Right ventricle myocardium superior (tissue), 1 donor: ENCODE results near the gene CDIP1. TPM values are rescaled to one million over a fixed set of nuclear protein-coding genes. Genes with fewer than 3 reads are reported as not detected.

ENCODE experiments used
- ATAC-seq: fragments of 200-7000 bp; cut with Tn5 transposase; one replicate; pipeline ENCODE4 v1.9.1; 2020; ENCODE audit warnings: mild to moderate bottlenecking; ENCODE audit not compliant: poor library complexity
- DNase-seq: peaks from one replicate; pipeline ENCODE4 v3.0.0-alpha.2; 2020
- intact Hi-C: fragments of 100-400 bp; cut with DNase I; formaldehyde crosslinking; loops from one replicate; pipeline ENCODE4 v1.11.2; 2022
- total RNA-seq: library from RNA; stranded (reverse); fragmentation: NEBNext Ultra II Directional; extraction: Animal tissue kit (Norgen Biotek cat#: 25700); gene quantifications from one replicate; pipeline ENCODE4 v1.2.1, GENCODE V29; 2021
- donor health status: DM: no; HTN: yes; CAD: no; lungs with severe emphysema.

The CDIP1 gene
- total RNA-seq, 1 donor from 2014 or later, result 45.2 TPM

DNA sequence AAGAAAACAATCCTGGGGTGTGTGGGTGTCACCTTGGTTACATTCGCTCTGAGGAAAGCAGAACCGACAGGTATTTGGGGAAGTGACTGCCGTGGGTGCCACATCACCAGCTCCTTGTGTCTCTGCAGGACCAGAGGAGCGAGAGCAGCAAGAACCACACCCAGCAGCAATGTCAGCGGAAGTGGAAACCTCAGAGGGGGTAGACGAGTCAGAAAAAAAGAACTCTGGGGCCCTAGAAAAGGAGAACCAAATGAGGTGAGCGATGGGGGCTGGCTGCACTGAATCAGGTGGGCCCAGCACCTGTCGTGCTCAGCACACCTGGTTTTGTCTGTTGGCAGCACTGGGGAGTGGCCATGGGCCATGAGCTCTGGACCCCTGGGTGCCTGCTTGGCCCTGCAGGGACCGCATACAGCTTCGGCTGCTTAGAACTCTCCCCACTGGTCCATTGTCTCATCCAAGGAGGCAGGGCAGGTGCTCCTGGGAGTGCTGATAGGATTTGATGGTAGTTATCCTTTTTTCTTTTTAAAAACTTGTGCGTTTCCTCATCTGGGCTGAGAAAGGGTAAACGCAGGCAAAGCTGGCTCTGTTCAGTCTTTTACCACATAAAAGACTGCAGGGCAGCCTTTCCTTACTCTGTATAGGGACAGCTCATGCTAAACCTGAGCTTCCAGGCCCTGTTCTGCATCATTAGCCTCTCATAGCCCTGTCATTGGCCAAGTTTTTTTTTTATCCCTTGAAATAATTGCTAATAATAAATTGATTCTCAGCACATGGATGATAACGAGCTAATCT, 33.0 kb downstream of the CDIP1 start:
- intact Hi-C loops, result loop anchor here (5.0 kb wide), 1 partner anchor 37 kb away; no protein-coding TSS in a partner anchor
- DNase-seq (peak; percentile 58), ATAC-seq (no peak)

DNA sequence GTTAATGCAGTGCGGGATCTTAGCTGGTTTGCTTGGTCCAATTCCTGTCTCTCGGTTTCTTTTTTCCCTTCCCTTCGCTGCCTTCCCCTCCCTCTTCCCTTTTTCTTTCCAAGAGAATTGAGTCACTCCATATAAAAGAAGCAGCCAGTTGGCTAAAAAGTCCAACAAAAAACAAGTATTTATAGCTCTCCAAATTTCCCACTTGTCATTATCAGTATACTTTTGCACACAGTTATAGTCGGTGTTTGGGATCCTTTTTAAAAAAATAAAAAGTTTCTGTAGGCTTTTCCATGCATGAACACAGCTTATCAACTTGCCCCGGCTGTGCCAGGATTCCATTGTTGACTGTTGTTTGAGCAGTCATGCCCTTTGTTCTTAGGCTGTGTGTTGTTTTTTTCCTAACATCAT, 37.5 kb downstream of the CDIP1 start:
- intact Hi-C loops, result no loop called here
- ATAC-seq, result peak; percentile 37

DNA sequence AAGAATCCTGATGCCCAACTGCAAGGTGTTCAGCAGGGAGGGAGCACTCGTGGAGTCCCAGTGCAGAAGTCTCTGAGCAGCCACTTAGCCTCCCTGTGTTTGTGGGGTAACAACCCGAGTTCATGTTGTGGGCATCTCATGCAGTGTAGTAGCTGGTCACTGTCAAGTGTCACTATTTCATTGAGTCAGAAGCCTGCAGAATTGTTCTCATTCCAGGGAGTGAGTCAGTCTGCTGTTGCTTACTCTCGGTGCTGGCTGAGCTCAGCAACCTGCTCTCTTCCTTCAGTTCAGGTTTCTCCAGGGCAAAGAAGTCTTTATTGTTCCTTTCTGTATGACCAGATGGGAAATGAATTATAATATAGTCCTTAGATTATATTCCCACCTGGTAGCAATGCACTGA, 38.3 kb downstream of the CDIP1 start:
- ATAC-seq (peak; percentile 83), DNase-seq (no peak)
- intact Hi-C loops, result no loop called here

More for the DNA sequence above, 37.5 kb downstream of the CDIP1 start:
- DNase-seq, result no peak

DNA sequence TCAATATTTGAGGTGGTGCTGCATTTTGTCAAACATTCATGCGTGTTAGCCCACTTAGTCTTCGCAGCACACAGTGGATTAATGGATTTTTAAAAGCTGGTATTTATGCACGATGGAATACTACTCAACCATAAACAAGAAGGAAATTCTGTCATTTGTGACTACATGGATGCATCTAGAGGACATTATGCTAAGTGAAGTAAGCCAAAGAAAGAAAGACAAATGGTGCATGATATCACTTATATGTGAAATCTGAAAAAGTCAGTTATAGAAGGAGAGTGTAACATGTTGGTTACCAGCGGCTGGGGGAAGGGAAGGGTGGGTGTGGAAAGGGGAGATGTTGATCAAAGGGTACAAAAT, 39.4 kb downstream of the CDIP1 start:
- DNase-seq, result no peak
- ATAC-seq, result no peak
- intact Hi-C loops, result no loop called here

DNA sequence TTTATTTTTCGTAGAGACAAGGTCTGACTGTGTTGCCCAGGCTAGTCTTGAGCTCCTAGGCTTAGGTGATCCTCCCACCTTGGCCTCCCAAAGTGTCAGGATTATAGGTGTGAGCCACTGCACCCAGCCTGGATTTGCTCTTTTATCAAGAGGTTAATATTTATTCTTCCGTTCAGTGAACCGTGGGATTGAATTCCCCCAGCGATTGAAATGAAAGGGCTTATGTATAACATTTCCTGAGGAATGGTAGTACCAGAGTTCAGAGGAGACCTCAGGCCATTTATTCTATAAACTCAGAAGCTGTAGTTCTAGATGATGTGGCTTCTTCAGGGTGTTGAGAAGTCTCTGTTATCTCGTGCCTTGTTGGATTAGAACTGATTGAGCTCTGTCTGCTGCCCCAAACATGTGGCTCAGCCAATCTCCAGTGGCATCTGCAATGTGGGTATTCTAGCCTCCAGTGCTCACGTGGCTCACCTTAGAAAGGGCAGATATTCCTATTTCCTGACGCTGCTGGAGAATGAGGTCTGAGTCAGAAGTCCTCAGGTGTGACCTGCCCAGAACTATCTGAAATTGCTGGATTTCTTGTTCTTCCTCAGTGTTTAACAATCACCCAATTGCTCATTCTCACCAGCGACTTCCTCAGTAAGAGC, 39.9 kb downstream of the CDIP1 start:
- intact Hi-C loops, result no loop called here

DNA sequence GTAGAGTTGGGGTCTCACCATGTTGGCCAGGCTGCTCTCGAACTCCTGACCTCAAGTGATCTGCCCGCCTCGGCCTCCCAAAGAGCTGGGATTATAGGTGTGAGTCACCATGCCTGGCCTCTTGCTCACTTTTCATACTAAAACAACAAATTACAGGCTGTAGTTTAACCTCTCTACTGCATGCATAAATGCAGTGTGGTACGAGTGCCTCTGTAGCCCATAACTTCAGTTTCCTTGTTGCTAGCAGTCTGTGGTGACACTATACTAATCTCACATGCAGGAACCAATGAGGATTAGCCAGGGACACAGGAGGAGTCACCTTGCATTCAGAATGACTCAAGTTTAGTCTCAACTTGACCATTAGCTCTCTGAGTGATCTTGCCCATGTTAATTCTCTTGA, 42.3 kb downstream of the CDIP1 start:
- intact Hi-C loops, result no loop called here
- ATAC-seq (no peak), DNase-seq (no peak)

More for the DNA sequence above, 39.9 kb downstream of the CDIP1 start:
- DNase-seq (no peak), ATAC-seq (no peak)

DNA sequence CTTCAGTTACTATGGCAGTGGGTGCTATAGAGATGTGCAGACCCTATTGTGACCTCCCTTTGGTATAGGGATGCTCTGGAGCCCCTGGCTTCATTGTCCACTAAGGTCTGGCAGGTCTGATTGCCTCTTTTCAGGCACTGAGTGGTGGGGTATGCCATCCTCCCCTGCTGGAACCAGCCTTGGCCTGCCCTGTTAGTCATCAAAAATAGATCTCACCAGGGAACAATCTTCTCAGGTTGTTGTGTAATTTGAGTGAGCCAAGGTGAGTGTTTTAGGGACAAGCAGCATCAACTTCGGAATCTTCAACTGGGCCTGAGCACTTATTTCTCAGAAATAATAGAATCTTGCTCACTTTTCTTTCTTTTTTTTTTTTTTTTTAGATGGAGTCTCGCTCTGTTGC, 42.8 kb downstream of the CDIP1 start:
- DNase-seq (no peak), ATAC-seq (no peak)
- intact Hi-C loops, result no loop called here

DNA sequence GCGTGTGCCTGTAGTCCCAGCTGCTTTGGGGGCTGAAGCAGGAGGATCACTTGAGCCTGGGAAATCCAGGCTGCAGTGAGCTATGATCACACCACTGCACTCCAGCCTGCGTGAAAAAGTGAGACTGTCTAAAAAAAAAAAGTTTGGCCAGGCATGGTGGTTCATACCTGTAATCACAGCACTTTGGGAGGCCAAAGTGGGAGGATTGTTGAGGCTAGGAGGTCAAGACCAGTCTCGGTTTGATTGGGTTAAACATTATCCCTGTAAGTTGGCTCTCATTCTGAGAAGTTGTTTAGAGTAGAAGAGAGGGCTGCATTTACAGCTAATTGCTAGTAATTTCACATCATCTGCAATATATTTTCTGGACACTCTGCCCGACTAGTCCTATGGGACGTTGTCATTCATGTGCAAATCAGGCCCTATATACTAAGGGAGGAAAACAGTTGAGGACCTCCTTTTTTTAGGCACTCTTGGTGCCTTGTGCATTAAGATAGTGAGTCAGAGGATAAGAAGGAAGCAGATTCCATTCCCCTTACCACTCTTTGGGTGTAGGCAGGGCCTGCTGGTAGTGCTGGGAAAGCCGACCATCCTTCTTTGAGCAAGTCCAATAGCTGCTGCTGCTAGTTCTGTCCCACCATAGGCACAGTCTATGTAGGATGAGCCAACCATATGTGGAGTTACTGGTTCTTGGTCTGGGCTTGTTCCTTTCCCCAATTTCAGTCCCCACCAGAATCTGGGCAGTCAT, 43.7 kb downstream of the CDIP1 start:
- intact Hi-C loops, result no loop called here
- no peak for ATAC-seq

DNA sequence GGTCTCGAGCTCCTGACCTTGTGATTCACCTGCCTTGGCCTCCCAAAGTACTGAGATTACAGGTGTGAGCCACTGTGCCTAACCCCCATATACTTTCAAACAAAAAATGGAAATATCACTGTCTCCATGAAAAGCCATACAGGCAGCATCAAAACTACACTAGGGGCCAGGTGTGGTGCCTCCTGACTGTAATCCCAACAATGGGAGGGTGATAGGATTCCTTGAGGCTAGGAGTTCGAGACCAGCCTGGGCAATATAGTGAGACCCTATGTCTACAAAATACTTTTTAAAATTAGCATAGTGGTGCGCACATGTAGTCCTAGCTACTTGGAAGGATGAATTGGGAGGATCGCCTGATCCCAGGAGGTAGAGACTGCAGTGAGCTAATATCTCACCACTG, 46.7 kb downstream of the CDIP1 start:
- ATAC-seq (no peak), DNase-seq (no peak)
- intact Hi-C loops, result no loop called here

More for the DNA sequence above, 43.7 kb downstream of the CDIP1 start:
- no peak for DNase-seq

DNA sequence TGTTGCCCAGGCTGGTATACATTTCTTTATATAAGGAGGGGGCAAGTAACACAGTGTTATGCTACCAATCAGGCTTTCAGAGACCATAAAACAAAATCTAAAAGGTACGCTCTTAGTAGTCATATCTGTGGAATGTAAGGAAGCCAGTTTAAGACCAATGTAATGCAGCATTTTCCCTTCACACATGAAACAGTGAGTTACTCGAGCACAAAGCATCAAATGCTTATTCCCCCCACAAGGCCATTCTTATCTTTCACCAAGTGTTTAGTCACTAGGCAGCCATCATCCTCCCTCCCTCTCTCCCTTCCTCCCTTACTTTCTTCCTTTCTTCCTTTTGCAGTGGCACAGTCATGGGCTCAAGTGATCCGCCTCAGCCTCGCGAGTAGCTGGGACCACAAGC, 49.5 kb downstream of the CDIP1 start:
- DNase-seq, result no peak
- no peak for ATAC-seq
- intact Hi-C loops, result no loop called here

DNA sequence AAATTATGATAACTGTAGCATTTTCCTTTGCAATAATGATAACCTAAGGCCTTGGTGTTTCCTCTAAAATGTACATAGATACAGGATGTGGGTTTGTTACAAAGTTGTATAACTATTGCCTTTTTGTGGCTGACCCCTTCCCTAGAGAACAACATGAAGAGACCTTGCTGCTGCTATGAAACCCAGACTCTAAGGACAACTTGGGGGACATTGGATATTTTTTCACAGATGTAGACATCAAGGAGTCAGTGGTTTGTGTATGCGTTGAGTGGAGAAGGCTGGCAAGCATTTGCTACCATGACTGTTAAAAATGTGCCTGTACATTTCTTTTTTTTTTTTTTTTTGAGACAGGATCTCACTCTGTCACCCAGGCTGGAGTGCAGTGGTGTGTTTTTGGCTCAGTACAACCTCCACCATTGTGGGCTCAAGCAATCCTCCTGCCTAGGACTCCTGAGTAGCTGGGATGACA, 50.0 kb downstream of the CDIP1 start:
- DNase-seq (no peak), ATAC-seq (no peak)
- intact Hi-C loops, result no loop called here

DNA sequence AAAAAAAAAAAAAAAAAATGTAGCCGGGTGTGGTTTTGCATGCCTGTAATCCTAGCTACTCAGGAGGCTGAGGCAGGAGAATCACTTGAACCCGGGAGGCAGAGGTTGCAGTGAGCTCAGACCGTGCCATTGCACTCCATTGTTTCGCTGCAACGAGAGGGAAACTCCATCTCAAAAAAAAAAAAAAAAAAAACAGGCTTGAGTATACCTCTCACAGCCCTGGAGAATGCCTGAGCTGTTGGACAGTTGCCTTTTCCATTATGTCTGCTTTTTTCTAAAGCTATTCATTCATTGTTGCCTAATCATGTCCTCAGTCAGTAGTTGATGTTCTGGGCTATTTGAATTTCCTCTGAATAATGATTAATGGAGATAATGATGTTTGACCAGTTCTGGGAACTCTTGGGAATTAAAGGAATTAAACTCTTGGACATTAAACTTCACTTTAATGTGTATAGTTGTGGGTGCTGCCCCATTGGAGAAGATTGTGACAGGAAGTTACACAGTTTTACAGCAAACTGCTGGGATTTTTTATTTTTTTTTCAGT, 50.5 kb downstream of the CDIP1 start:
- intact Hi-C loops, result no loop called here
- ATAC-seq (peak; percentile 10), DNase-seq (no peak)

DNA sequence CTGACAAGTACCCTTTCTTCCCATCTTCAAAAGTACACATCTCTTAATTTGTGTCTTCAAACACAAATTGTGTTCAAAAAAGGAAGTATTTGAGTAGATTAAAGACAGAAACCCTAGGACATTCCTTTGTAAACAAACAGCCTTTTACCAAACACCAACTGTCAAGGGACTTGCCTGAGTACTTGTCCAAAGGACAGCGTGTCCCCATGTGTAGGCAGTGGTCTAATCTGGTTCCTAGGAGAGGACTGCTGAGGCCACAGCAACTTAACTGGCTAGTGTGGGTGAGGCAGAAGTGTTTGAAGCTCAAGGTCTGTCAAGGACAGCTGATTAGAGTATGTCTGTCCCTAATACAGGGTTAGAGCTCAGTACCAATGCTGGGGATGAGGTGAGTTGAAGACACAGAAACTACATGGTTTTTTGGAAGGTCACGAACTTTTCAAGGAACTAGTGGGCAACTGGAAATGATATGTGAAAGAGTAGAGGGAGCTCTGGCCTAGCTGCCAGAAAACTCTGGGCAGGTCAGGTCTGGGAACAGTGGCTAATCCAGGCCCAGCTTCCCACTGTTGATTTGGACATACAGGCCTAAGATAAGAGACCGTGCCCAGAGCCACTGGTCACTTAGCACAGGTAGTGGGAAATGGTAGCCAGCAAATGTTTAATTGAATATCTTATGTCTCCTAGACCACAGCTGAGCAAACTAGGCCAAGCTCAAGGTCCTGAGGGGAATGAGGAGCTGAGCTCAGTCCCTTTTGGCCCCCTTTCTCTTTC, 52.3 kb downstream of the CDIP1 start:
- intact Hi-C loops, result no loop called here
- DNase-seq (no peak), ATAC-seq (peak; percentile 90)

DNA sequence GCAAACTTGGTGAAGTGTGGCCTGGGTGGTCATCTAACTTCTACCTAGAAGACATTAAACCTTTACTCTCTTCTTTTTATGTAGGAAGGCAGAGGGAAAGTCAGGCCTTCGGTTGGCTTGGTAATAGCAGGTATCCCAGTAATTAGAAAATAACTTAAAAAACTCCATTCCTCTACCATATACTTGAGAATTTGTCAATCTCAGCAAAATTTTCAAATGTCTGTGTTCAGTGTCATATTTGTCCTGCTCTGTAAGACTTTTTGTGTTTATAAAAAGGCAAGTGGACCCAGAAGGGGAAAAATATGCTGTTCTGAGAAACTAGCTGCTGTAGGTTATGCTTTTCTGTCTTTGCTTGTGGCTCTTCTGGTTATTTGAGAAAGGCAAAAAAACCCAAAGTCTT, 56.6 kb downstream of the CDIP1 start:
- no peak for DNase-seq
- intact Hi-C loops, result no loop called here
- no peak for ATAC-seq

DNA sequence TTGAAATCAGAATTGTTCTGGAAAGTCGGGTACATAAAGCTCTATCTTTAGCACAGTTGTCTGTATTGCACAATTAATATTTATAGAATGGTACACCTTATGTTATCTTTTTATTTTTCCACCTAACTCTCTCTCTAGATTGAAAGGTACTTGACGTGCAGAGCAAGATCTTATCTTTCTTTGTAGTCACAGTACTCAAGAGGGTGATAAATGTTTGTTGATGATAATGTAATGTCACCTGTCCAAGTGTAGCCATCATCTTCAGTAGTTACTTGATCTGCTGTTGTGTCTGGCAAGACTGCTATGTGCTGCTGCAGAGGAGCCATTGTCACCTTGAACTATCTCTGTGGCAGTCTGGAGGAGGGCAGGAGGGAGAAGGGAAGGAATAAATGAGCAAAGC, 57.0 kb downstream of the CDIP1 start:
- intact Hi-C loops, result no loop called here
- DNase-seq (no peak), ATAC-seq (no peak)

DNA sequence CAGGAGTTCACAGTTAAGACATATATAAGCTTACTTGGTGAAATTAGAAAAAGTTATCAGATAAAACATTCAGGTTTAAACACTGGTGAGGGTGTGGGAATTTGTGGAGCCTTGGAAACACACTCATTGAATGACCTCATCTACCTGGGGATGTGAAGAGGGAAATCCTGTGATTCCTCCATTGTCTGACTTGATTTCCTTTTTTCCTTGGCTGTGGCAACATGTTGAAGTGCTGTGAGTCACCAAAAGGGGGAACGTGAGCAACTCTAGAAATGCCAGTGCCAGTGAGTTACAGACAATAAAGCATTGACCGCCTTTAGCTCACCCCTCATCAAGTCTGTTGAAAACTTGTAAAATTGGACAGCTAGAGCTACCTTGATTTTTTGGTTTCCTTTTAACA, 60.6 kb downstream of the CDIP1 start:
- no peak for DNase-seq
- intact Hi-C loops, result no loop called here
- ATAC-seq, result no peak

DNA sequence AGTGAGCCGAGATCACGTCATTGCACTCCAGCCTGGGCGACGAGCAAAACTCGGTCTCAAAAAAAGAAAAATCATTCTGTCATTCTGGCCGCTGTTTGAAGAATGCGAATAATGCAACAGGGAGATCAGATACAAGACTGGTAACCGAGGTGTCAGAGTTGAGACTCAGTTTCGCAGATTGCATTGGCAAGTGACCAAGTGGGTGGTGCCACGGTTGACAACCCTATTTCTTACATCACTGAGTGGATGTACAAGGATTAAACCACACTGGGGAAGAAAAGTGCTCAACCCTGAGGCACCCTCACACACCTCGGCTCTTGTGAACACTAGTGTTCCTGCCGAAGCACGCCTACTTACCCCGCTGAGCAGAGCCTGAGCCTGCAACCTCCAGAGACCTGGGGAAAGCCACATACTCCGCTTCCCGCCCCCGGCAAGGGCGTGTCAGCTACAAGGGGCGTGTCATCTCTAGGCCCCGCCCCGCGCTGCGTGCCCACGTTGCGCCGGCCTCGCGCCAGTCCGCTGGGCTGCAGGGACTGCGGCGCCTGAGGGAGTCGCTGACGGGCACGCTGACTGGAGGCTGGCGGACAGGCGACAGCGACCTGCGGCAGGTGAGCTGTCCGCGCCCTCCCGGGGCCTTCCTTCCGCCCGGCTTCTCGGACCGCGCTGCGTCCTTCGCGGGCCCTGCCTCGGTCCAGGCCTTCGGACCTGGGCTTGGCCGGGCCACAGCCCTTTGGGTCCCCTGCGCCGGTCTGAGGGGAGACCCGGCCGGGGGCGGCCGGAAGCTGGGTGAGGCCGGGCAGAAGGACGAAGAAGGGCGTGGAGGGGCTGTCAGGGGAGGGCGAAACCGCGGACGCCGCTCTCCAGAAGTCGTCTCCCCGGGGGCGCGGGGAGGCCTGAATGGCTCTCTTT, 62.4 kb downstream of the CDIP1 start, which contains the start of gene HMOX2:
Gene HMOX2, plus strand, starts transcription at position 519 of the 909 bp plus-strand sequence. CDS start 29,127 bp downstream, outside the sequence.
- DNase-seq, result peak; percentile 96
- intact Hi-C loops, result no loop called here
- peak; percentile 96 for ATAC-seq
